GM18907 (cell line): ENCODE results near the gene MGST1.
"Not testable (repeated sequence)": the region's sequence is repeated elsewhere in the genome, so short reads cannot be mapped to it uniquely, and the experiment has no call there.

Experiments used
- ATAC-seq: cut with Tn5 transposase; IDR thresholded peaks from one replicate; pipeline ENCODE4 v1.9.1; 2021; ENCODE audit warnings: mild to moderate bottlenecking, moderate library complexity; ENCODE audit not compliant: unreplicated experiment

MGST1 gene

GRCh38 chr12:16350682-16351081, 3.2 kb downstream of the MGST1 start:
- ATAC-seq, result no peak

- no peak for ATAC-seq
Measured at GRCh38 chr12:16352481-16352880, 5.0 kb downstream of the MGST1 start.

GRCh38 chr12:16358878-16359277, 11.4 kb downstream of the MGST1 start:
- ATAC-seq, result no peak

GRCh38 chr12:16359512-16360491, 12.4 kb downstream of the MGST1 start:
- no peak for ATAC-seq

GRCh38 chr12:16361142-16361783, 13.8 kb downstream of the MGST1 start:
- ATAC-seq, result no peak

GRCh38 chr12:16362550-16362949, 15.1 kb downstream of the MGST1 start:
- no peak for ATAC-seq

- ATAC-seq, result no peak
Measured at GRCh38 chr12:16369156-16369555, 21.7 kb downstream of the MGST1 start.

- no peak for ATAC-seq
Measured at GRCh38 chr12:16370096-16370495, 22.7 kb downstream of the MGST1 start.

- not testable (repeated sequence) for ATAC-seq
Measured at GRCh38 chr12:16382652-16383312, 35.3 kb downstream of the MGST1 start.

GRCh38 chr12:16384732-16385131, 37.3 kb downstream of the MGST1 start:
- no peak for ATAC-seq

- ATAC-seq, result no peak
Measured at GRCh38 chr12:16385782-16386646, 38.6 kb downstream of the MGST1 start.

GRCh38 chr12:16387919-16388318, 40.5 kb downstream of the MGST1 start:
- no peak for ATAC-seq

- no peak for ATAC-seq
Measured at GRCh38 chr12:16389594-16389993, 42.1 kb downstream of the MGST1 start.

- no peak for ATAC-seq
Measured at GRCh38 chr12:16392846-16393535, 45.5 kb downstream of the MGST1 start.

- no peak for ATAC-seq
Measured at GRCh38 chr12:16399101-16399500, 51.7 kb downstream of the MGST1 start.

GRCh38 chr12:16401835-16402234, 54.4 kb downstream of the MGST1 start:
- not testable (repeated sequence) for ATAC-seq

GRCh38 chr12:16407346-16407745, 59.9 kb downstream of the MGST1 start:
- ATAC-seq, result no peak
